Measurements from ENCODE around the gene SUSD6.

- TF ChIP-seq, protein P1, sequence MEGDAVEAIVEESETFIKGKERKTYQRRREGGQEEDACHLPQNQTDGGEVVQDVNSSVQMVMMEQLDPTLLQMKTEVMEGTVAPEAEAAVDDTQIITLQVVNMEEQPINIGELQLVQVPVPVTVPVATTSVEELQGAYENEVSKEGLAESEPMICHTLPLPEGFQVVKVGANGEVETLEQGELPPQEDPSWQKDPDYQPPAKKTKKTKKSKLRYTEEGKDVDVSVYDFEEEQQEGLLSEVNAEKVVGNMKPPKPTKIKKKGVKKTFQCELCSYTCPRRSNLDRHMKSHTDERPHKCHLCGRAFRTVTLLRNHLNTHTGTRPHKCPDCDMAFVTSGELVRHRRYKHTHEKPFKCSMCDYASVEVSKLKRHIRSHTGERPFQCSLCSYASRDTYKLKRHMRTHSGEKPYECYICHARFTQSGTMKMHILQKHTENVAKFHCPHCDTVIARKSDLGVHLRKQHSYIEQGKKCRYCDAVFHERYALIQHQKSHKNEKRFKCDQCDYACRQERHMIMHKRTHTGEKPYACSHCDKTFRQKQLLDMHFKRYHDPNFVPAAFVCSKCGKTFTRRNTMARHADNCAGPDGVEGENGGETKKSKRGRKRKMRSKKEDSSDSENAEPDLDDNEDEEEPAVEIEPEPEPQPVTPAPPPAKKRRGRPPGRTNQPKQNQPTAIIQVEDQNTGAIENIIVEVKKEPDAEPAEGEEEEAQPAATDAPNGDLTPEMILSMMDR (conservative IDR thresholded peaks at IDR 0.05), result no peak
- no peak for TF ChIP-seq ZFX (IDR thresholded peaks at IDR 0.05)
These were observed 100.1 kb downstream of the SUSD6 start for GRCh38 chr14:69711477-69711876.
